Esophagus squamous epithelium (tissue), 5 donors: ENCODE data around the gene ZGPAT. TPM values are rescaled to one million over a fixed set of nuclear protein-coding genes. Genes with fewer than 3 reads are reported as not detected.

Source experiments
- DNase-seq: peaks from one replicate; lab custom pipeline; 2025; lab: John Stamatoyannopoulos, UW
- H3K27ac ChIP-seq, 4 donors: fragments of 200-600 bp; sonication (generic); one replicate each; pipeline ENCODE4 v1.5.1; 2016 to 2019; ENCODE audit warnings: mild to moderate bottlenecking in 1 of 4
- H3K27me3 ChIP-seq, 4 donors: fragments of 200-600 bp; sonication (generic); 1 replicate in 3 of 4; 2 replicates in 1 of 4; pipeline versions ENCODE4 v1.5.1 to v1.6.0; 2017 to 2021; ENCODE audit warnings: antibody characterized with exemption in 1 of 4
- H3K36me3 ChIP-seq, 3 donors: fragments of 200-600 bp; sonication (generic); one replicate each; pipeline ENCODE4 v1.5.1; 2016 to 2019
- H3K4me1 ChIP-seq, 3 donors: fragments of 200-600 bp; sonication (generic); one replicate each; pipeline ENCODE4 v1.5.1; 2017 to 2019
- H3K4me3 ChIP-seq, 4 donors: fragments of 200-600 bp; sonication (generic); 1 replicate in 3 of 4; 2 replicates in 1 of 4; pipeline ENCODE4 v1.5.1; 2016 to 2019; ENCODE audit warnings: mild to moderate bottlenecking in 2 of 4, moderate library complexity in 1 of 4
- H3K9me3 ChIP-seq, 3 donors: fragments of 200-600 bp; sonication (generic); one replicate each; pipeline ENCODE4 v1.5.1; 2016 to 2019
- POLR2A ChIP-seq, 4 donors: fragments of 450-650 bp; IDR thresholded peaks; one replicate each; pipeline ENCODE4 v1.6.1; 2017; ENCODE audit warnings: antibody characterized with exemption in 4 of 4, mild to moderate bottlenecking in 4 of 4, moderate library complexity in 3 of 4
- WGBS, 2 donors: methylation state at CpG; one replicate each; pipeline ENCODE4 v1.1.5; 2018; 5-methylcytosine and 5-hydroxymethylcytosine counted together
- intact Hi-C: fragments of 100-400 bp; cut with DNase I; formaldehyde crosslinking; loops from one replicate; pipeline ENCODE4 v1.15.0; 2022
- total RNA-seq, 4 donors: library from RNA; depleted of rRNA; stranded (reverse); fragments of >200 nt; gene quantifications; one replicate each; pipeline ENCODE4 v1.1.0, GENCODE V29; 2016
- TF ChIP-seq, protein P1 (sequence below), 6 experiments: fragments of 450-650 bp in 4 of 6; fragments of 200-600 bp in 2 of 6; sonication (generic) in 2 of 6; IDR thresholded peaks; one replicate each; pipeline ENCODE4 v1.5.1; 2016 to 2019; ENCODE audit warnings: antibody characterized with exemption in 6 of 6, mild to moderate bottlenecking in 4 of 6, moderate library complexity in 4 of 6
- donor health status: DM: yes; HTN: yes; CAD: no.

Gene ZGPAT
- total RNA-seq, 4 donors from 2014 or later: 25.4 to 31.9 (median 28.3) TPM

DNA sequence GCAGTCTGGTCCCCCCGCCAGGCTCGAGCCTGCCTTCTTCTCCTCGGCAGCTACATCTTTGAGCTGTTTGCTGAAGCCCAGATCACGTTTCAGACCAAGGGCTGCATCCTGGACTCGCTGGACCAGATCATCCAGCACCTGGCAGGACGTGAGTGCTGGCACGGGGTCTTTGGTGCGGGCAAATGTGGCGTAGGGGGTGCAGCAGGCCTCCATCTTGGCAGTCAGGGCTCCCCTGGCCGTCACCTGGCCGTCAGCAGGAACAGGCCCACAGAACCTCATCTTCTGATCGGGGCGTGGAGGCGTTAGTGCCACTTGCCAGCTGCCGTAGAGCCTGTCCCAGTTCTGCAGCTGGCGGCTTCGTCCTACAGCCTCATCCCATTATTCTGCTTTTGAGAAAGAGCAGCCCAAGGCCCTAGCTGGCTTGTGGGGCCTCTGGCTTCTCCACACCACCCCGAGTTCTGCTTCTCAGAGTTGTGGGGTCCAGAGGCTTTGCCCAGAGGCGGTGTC, 28.0 kb upstream of the ZGPAT start:
- no peak overlapping the region for H3K4me3 ChIP-seq
- TF ChIP-seq, protein P1, sequence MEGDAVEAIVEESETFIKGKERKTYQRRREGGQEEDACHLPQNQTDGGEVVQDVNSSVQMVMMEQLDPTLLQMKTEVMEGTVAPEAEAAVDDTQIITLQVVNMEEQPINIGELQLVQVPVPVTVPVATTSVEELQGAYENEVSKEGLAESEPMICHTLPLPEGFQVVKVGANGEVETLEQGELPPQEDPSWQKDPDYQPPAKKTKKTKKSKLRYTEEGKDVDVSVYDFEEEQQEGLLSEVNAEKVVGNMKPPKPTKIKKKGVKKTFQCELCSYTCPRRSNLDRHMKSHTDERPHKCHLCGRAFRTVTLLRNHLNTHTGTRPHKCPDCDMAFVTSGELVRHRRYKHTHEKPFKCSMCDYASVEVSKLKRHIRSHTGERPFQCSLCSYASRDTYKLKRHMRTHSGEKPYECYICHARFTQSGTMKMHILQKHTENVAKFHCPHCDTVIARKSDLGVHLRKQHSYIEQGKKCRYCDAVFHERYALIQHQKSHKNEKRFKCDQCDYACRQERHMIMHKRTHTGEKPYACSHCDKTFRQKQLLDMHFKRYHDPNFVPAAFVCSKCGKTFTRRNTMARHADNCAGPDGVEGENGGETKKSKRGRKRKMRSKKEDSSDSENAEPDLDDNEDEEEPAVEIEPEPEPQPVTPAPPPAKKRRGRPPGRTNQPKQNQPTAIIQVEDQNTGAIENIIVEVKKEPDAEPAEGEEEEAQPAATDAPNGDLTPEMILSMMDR (IDR thresholded peaks at IDR 0.05): no peak
- no peak for TF ChIP-seq POLR2A (IDR thresholded peaks at IDR 0.05)
- WGBS, 2 donors: 83 to 89% methylated on average over 13 to 15 of the region's 19 CpGs
- no peaks in the 10 kb centered on the region for H3K27me3 ChIP-seq
- intact Hi-C loops: no loop called here
- no peak for DNase-seq
- no peak overlapping the region for H3K27ac ChIP-seq
- H3K9me3 ChIP-seq: no peaks in the 10 kb centered on the region
- H3K4me1 ChIP-seq: peaks cover 17 to 27% (median 22%) of the 10 kb centered on the region in 3 donors
- peaks cover 0 to 62% (median 0%) of the 10 kb centered on the region in 3 donors for H3K36me3 ChIP-seq

DNA sequence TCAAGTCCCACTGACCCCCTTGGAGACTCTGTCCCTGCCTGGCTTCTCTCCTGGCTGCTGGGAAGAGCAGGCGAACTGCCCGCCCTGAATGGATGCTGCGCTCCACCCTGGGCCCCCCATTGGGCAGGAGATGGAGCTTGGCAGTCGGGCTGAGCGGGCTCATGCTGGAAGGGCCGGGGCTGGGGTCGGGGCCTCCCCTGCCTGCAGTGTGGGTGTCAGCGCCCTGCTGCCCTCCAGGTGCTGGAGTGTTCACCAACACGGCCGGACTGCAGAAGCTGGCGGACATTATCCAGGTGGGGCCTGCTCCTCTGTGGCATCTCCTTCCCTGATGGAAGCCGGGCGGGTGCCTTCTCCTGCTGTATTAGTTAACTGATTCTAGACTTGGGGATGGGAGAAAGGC, 27.4 kb upstream of the ZGPAT start:
- H3K27me3 ChIP-seq: no peaks in the 10 kb centered on the region

DNA sequence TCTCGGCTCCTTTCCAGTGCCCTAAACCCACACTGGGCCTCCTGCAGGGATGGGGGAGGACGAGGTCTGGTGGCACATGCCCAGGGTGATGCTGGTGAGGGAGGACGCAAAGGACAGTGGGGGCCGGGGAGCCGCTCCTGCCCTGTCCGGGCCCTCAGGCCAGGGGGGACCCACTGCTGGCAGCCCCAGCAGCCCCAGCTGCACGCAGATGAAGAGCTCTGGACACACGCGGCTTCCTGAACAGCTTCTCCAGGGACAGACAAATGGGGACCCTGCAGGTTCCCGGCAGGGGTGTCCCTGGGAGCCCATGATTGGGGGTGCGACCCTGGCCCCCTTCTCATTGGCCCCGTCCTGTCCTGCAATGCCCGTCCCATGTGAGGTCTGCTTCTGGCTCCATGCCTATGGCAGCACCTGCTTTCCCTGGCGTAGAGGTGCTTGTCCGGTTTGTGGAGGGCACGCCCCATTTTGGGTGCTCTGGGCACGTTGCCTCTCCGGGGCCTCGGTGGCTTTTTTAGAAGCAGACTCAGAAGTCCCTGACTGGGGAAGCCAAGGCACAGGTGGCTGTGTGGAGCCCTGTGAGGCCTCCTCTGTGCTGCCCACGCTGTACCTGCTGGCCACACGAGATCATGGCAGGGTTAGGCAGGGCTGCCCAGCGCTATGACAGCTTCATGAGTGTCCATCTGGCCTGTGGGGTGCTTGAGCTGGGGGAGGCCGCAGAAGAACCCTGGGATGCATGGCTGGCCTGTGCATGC, 26.8 kb upstream of the ZGPAT start:
- no peaks in the 10 kb centered on the region for H3K9me3 ChIP-seq
- H3K36me3 ChIP-seq: peaks cover 0 to 51% (median 0%) of the 10 kb centered on the region in 3 donors
- no peaks in the 10 kb centered on the region for H3K27me3 ChIP-seq
- no peak for DNase-seq
- TF ChIP-seq, protein P1 (IDR thresholded peaks at IDR 0.05): no peak
- no peak for TF ChIP-seq POLR2A (IDR thresholded peaks at IDR 0.05)
- H3K4me3 ChIP-seq: no peak overlapping the region
- H3K4me1 ChIP-seq: peaks cover 24 to 38% (median 29%) of the 10 kb centered on the region in 3 donors
- intact Hi-C loops: no loop called here
- peak overlapping the region in 3 of 4 donors; percentile 63 to 92 (median 71) for H3K27ac ChIP-seq
- 85 to 100% methylated on average over 1 to 11 of the region's 23 CpGs for WGBS, 2 donors

More for the DNA sequence above, 27.4 kb upstream of the ZGPAT start:
- DNase-seq: no peak
- Histone ChIP-seq H3K9me3 (no peaks in the 10 kb centered on the region), H3K4me3 (no peak overlapping the region), H3K4me1 (peaks cover 18 to 32% (median 22%) of the 10 kb centered on the region in 3 donors), H3K27ac (no peak overlapping the region), H3K36me3 (peaks cover 0 to 57% (median 0%) of the 10 kb centered on the region in 3 donors)
- TF ChIP-seq POLR2A (IDR thresholded peaks at IDR 0.05): no peak
- intact Hi-C loops: no loop called here
- WGBS, 2 donors: no CpG with 5 or more reads among the region's 13 CpGs

DNA sequence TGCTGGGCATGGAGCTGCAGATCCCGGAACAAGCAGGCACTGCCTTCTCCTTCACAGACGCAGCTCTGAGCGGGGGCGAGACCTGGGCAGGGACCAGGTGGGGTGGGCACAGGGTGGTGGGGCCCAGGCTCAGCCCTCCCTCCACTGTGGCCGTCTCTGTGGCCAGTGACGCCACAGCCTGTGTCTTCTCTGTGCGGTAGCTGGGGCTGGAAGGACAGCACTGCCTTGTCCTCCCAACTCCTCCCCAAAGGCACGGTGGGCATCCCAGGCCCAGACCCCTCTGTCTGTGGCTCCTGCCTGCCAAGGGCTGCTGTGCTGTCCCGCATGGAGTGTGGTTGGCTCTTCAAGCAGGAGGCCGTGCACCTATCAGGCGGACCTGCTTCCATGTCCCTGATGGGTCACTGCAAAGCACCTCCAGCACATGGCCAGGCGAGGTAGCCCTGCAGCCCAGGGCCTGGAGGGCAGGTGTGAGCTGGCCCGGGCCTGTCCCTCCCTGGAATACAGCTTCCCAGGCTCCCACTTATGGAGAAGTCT, 26.2 kb upstream of the ZGPAT start:
- WGBS, 2 donors: 60 to 77% methylated on average over 1 to 4 of the region's 13 CpGs
- no peak overlapping the region for H3K4me3 ChIP-seq
- peaks cover 31 to 44% (median 35%) of the 10 kb centered on the region in 3 donors for H3K4me1 ChIP-seq
- TF ChIP-seq, protein P1 (IDR thresholded peaks at IDR 0.05): no peak
- TF ChIP-seq POLR2A (IDR thresholded peaks at IDR 0.05): no peak
- no peaks in the 10 kb centered on the region for H3K9me3 ChIP-seq
- intact Hi-C loops: no loop called here
- H3K36me3 ChIP-seq: peaks cover 0 to 44% (median 0%) of the 10 kb centered on the region in 3 donors
- H3K27me3 ChIP-seq: no peaks in the 10 kb centered on the region
- peak overlapping the region; percentile 63 to 92 (median 76) for H3K27ac ChIP-seq
- DNase-seq: no peak

DNA sequence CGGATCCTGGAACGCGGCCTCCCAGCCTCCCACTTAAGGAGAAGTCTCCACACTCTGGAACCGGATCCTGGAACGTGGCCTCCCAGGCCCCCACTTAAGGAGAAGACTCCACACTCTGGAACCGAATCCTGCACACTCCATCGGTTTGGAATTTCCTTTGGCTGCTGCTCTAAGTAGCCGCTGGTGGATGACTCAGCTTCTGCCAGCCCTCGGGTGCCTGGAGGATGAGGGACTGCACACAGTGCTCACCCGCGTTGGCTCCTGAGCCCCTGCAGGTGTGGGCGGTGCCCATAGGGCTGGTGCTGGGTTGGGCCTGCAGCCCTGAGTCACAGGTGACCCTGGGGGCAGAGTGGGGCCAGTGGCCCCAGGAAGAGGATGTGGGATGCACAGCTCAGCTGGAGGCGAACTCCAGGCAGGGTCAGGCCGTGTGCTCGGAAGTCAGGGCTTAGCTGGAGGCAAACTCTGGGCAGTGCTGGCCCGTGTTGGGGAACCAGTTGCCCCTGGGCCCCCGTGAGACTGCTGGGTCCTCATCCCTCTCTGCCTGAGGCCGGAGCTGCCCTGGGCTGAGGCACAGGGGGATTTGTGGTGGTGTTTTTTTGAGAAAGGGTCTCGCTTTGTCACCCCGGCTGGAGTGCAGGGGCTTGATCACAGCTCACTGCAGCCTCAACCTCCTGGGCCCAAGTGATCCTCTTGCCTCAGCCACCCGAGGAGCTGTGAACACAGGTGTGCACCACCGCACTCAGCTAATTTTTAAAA, 25.3 kb upstream of the ZGPAT start:
- Histone ChIP-seq H3K9me3 (no peaks in the 10 kb centered on the region), H3K4me1 (peaks cover 40 to 53% (median 44%) of the 10 kb centered on the region in 3 donors), H3K36me3 (peaks cover 0 to 35% (median 0%) of the 10 kb centered on the region in 3 donors), H3K27me3 (no peaks in the 10 kb centered on the region), H3K4me3 (peak overlapping the region in 1 of 4 donors; percentile 12), H3K27ac (peak overlapping the region; percentile 63 to 92 (median 76))
- intact Hi-C loops: no loop called here
- no peak for DNase-seq
- TF ChIP-seq POLR2A (IDR thresholded peaks at IDR 0.05): peak in 1 of 4 donors; percentile 23
- TF ChIP-seq, protein P1 (IDR thresholded peaks at IDR 0.05): no peak
- 21 to 27% methylated on average over 5 to 11 of the region's 22 CpGs for WGBS, 2 donors
